Stimulated activated CD4-positive, alpha-beta T cell treated with anti-CD3 and anti-CD28 coated beads, Interleukin-15, amount 100 ng/mL, for 1 hour (primary cell): Measurements from ENCODE around the gene FBXL17.
"Not testable (repeated sequence)": the region's sequence is repeated elsewhere in the genome, so short reads cannot be mapped to it uniquely, and the experiment has no call there.

Experiments
- DNase-seq, 2 donors: peaks; one replicate each; pipeline ENCODE4 v3.0.0-alpha.2; 2020; ENCODE audit warnings: low read depth in 1 of 2, low spot score in 1 of 2

FBXL17 gene

DNA sequence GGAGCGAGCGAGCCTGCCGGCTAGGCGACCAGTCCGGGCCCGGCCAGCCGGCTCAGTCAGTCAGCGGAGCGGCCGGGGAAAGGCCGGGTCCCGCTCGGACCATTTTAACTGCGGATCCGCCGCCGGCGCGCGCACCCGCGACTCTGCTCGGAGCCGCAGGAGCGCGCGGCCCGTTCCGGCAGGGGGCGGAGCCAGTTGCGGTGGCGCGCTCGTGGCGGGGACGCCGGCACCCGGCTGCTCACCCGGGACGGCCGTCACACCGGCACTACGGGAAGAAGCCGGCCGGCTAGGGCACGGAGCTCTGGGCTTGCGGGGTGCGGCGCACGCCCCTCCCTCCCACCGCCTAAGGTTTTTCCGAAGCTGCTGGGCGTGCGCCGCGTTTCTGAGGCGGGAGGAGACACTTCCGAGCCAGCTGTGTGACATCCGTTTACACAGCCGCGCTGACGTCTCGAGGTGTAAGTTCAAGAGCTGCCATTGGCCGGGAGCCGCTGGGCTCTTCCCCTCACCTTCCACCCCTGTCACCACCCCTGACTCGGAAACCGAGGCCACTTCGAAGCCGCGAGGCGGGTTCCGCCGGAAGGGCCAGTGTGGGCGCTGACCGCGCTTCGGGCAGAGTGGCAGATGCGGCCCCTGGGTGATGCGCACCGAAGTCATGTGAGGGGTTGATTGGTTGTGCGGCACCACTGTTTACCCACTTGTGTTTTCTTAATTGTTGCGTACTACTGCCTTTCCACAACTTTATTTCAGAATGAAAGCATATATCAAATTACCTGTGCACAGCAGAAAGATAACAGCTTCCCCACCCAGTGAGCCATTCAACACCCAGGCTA is at the start of gene FBXL17:
TSS of gene FBXL17 (minus strand) at position 145 of the 830 bp plus-strand sequence.
- DNase-seq = peak; percentile 78 to 79

DNA sequence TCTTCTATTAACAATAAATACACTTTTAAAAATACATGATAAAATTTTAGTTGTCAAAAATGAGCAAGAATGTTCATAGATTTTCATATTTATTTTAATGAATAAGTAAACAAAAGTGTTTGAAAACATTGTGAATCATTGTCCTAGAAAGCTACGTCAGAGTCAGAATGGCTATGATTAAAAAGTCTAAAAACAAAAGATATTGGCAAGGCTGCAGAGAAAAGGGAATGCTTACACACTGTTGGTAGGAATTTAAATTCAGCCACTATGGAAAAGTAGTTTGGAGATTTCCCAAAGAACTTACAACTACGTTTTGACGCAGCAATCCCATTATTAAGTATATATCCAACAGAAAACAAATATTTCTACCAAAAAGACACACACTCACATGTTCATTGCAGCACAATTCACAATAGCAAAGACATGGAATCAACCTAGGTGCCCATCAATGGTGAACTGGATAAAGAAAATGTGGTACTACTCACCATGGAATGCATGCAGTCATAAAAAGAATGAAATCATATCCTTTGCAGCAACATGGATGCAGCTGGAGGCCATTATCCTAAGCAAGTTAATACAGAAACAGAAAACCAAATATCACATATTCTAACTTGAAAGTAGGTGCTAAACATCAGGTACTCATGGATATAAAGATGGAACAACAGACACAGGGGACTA is 49.2 kb upstream of the FBXL17 start:
- DNase-seq = no peak

DNA sequence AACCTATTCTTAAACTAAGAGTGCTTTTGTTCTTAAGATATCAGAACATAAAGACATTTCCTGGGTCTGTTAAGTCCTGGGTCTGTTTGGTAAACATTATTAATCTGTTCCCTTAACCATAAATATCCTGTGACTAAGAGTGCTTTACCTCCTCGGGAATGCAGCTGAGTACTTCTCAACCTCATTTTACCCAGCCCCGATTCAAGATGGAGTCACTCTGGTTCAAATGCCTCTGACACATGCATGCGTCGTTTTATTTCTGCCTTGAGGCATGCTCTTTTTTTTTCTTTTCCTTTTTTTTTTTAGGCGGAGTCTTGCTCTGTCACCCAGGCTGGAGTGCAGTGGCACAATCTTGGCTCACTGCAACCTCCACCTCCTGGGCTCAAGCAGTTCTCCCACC is 39.8 kb upstream of the FBXL17 start:
- DNase-seq = no peak

DNA sequence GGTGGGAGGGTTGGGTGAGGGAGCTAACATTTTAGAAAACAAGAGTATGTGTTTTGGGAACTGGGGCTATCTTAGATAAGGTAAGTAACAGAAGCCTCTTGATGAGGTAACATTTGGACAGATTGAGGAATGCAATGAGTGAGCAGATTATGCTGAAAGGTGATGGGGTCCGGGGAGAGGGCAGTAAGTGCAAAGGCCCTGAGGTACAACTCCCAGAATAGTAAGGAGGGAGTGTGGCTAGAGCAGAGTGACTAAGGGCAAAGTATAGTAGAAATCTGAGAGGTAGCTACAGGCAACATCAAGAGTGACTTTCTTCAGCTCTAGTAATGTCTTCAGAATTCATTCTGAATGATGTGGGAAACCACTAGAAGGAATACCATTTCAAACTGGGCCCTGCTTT is 38.9 kb upstream of the FBXL17 start:
- no peak for DNase-seq

DNA sequence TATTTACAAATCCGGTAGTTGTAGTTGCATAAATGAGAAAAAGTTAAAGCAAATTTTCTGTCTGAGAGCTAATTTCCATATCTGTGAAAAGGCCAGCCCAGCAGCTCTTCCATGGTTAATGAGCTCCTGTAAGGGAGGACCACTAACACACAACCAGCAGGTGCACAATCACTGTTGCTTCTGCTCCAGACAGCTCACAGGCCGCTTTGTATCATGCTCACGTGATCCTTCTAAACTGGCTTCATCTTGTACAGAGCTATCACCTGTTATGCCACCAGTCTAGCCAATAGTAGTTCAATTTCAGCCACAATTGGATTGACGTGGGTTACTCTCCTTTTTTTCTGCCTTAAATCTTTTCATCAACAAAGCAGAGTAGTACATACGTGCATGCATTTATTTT is 38.3 kb upstream of the FBXL17 start:
- no peak for DNase-seq

DNA sequence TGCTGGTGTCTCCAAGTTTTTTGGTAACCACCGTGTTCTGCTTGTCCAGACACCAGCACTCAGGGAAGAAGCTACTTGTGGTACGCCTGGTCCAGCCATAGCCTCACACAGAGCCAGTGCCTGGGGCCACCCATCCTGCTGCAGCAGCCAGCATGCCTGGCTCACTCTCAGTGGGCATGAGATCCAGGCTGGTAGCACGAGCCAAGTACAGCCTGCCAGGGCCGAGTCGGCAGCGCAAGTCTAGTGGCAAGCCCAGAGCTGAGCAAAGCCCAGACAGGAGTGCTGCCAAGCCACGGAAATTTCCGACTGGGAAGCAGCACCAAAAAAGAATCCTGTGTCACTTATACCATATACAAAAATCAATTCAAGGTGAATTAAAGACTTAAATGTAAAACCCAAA is 36.3 kb upstream of the FBXL17 start:
- no peak for DNase-seq

DNA sequence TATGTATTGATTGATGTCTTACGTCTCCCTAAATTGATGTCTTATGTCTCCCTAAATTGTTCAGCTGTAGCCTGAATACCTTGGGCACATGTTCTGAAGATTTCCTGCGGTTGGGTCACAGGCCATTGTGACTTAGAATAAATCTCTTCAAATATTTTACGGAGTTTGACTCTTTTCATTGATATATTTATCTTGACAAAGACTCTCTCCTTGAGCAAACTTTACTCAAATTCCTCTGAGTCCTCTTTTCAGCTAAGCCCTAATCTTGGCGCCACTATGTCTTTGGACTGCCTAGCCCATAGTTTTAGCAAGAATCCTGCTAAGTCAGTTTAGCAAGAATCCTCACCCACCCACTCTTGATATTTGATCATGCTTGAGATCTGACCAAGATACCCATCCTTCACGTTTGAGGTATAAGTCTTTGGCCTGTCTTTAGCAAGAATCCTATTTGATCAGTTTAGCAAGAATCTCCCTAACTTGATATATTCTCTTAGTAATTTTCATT is 35.3 kb upstream of the FBXL17 start:
- DNase-seq = no peak

DNA sequence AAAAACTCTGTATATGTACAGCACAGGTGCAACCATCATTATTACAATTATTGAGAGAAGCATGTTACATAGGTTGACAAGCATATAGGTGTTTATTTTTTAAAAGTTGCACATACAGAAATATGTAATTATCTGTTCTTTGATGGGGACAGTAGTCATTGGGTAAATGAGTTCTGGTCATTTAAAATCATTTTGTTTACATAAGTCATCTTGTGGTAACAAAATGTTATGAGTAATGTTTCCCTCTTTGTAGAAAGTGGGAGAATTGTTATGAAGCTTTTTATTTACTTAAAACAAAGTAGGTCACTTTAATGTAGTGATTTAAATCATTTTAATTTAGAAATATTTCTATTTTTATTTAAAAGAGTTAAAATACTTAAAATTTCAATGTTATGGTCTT is 33.8 kb upstream of the FBXL17 start:
- DNase-seq = no peak

DNA sequence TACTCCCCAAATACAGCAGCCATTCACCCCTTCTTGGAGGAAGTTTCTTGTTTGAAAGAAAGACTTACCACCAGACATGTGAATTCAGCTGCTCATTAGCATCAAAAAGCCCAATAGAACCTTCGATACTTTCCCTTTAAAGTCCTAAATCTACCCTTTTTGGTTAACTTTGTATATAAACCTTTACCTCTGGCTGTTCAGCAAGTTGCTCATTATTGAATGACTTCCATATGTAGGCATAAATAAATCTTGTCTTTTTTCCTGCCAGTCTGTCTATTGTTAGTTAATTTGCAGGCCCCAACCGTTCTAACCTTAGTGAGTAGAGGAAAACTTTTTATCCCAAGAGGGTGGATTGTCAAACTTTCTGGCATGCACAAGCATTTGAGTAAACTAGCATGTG is 27.9 kb upstream of the FBXL17 start:
- no peak for DNase-seq

DNA sequence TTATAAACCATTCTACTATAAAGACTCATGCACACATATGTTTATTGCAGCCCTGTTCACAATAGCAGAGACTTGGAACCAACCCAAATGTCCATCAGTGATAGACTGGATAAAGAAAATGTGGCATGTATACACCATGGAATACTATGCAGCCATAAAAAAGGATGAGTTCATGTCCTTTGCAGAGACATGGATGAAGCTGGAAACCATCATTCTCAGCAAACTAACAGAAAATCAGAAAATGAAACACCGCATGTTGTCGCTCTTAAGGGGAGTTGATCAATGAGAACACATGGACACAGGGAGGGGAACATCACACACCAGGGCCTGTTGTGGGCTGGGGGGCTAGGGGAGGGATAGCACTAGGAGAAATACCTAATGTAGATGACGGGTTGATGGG is 23.3 kb upstream of the FBXL17 start:
- DNase-seq = not testable (repeated sequence)

DNA sequence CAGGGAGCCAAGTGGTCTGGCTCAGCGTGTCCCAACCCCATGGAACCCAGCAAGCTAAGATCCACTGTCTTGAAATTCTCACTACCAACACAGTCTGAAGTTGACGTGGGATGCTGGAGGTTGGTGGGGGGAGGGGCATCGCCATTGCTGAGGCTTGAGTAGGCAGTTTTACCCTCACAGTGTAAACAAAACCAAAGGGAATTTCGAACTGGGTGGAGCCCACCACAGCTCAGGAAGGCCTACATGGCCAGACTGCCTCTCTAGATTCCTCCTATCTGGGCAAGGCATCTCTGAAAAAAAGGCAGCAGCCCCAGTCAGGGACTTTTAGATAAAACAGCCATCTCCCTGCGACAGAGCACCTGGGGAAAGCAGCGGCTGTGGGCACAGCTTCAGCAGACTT is 17.1 kb upstream of the FBXL17 start:
- DNase-seq = no peak

DNA sequence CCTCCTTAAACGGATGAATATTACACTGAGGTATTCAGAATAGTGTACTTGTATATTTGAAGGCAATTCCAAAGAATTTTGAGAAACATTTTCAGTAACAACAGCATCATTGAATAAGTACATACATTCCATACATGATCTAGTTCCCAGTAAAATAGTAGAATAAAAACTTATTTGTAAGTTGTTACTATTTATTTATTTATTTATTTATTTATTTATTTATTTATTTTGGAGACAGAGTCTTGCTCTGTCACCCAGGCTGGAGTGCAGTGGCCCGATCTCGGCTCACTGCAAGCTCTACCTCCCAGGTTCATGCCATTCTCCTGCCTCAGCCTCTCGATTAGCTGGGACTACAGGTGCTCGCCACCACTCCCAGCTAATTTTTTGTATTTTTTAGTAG is 14.9 kb upstream of the FBXL17 start:
- not testable (repeated sequence) for DNase-seq

DNA sequence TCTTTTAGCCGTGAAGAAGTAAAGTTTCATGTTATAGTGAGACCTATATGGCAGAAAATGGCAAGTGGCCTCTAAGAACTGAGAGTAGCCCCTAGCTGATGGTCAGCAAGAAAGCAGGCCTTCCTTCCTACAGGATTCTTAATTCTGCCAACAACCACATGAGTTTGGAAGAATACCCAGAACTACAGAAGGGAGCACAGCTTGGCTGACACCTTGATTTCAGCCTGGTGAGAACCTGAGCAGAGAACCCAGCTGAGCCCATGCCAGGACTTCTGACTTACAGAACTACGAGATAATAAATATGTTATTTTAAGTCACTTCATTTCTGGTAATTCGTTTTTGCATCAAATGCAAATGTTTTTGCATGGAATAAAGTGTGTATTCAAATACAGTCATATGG is 5.9 kb upstream of the FBXL17 start:
- no peak for DNase-seq

DNA sequence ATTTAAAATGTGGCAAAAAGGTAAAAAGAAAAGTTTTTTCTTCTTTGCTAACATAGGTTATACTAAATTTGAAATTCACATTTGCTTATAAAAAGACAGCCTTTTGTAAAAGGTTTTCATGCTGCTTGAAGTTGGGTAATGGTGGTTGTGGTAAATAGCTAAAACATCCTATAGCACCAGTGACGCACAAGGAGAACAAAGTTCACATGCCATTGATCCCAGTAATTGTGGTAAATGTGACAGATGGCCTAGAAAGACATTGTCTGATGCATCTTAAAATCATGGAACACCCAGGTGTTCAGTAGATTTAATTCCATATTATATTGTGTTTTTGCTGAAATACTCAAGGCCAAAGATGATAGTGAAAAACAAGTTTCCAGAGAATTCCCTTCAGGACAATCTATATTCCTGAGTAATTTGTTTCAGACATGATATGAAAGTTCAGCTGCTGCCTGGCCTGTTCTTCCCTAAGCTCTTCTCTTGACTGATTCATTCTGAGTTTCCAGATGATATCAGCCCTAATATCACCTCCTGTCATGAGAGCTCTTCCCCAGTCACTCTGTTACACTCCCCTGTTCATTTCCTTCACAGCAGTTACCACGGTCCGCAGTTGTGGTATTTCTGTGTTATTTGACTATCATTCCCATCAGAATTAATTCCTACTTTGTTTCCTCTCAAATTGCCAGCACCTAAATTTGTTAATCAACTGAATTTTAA is 4.6 kb upstream of the FBXL17 start:
- no peak for DNase-seq

DNA sequence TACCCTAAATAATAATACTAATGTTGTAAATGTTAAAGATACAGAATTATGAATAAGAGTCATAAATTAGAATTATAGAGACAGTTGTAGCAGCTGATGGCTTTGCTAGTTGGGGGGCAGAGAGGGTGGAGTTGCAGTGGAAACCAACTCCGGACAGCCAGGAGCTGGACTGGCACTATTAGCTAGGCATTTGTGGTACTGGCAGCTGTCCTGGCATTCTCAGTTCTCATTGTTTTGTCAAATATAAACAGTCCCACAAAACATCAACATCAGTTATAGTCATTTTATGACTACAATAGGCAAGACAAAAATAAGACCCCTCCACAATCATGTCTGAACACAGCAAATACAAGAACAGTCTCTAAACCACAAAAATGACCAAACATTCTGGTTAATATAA is 2.8 kb upstream of the FBXL17 start:
- no peak for DNase-seq

DNA sequence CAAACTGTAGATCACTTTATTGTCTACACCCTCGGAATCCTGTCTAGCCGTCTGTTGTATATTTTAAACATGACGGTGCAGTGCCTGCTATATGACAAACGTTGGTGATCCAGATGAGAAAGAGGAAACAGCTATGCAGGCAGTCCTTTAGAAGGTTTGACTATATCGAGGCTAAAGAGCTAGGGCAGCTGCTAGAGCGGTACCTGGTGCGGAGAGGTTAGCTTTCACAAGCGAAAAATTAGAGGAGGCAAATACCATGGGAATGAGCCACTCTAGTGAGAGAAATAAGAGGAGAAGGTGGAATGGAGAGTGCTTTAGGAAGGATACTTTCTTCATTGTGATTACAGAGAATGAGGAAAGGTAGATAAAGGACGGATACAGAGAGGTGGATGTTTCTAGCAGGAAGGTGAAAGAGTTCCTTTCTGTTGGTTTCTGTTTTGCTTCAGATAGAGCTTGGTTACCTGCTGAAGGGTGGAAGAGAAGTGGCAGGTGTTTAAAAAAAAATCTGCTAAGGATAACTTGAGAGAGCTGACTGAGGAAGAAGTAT is 959 bp upstream of the FBXL17 start:
- no peak for DNase-seq

DNA sequence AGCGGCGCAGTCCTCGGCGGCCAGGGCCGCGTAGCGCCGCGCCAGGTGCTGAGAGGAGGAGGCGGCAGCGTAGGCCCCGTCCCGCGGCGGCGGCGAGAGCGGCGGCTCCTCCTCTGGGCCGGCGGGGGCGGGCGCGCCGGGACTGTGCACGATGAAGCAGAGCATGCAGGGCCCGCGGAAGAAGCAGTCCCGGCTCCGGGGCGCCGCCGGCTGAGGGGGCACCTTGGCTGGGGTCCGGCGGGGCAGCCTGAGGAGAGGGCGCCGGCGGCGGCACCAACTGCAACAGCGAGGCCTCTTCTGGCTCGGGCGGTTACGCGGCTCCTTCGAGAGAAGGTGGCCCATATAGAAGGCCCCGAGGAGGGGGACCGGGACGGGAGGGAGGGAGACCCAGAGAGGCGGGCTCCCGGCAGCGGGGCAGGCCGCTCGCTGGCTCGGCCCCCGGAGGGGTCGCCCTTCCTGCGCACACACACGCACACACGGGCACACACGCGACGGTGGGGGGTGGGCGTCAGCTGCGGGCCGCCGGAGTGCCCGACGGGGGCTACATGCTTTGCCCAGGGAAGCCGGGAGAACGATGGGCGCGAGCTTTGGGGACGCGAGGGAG is 446 bp downstream of the FBXL17 start:
- DNase-seq = peak; percentile 64 to 72

DNA sequence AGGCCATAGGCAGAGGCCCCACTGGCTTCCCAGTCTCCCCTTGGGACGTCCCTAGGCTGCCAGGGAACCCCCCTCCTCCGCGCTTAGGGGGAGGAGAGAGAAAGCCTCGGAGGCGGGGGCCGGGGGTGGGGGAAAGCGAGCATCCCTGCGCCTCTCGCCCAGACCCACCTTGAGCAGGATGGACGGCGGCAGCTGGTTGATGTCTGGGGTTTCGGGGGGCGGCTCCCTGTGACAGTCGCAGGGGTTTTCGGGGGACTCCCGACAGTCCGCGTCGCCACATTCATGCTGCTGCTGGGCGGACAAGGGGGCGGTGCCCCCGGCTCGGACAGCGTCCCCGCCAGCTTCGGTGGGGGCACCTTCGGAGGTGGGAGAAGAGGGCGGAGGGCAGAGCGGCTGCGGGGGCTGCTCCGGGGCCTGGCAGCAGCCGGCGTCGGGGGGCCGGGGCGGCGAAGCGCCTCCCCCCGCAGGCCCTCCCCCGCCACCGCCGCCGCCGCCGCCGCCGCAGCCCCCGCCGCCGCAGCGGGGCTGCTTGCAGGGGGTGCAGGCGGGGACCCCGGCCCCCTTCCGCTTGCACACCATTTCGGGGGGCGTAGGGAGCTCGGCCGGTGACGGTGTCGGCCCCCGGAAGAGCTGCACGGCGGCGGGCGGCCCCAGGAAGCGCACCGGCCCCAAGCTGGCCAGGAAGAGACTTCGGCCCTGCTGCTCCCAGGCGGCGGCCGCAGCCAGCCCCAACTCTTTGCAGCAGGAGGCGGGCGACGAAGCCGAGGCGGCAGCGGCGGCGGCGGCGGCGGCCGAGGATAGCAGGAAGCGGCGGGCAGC is 1.2 kb downstream of the FBXL17 start:
- peak; percentile 5 to 42 for DNase-seq

DNA sequence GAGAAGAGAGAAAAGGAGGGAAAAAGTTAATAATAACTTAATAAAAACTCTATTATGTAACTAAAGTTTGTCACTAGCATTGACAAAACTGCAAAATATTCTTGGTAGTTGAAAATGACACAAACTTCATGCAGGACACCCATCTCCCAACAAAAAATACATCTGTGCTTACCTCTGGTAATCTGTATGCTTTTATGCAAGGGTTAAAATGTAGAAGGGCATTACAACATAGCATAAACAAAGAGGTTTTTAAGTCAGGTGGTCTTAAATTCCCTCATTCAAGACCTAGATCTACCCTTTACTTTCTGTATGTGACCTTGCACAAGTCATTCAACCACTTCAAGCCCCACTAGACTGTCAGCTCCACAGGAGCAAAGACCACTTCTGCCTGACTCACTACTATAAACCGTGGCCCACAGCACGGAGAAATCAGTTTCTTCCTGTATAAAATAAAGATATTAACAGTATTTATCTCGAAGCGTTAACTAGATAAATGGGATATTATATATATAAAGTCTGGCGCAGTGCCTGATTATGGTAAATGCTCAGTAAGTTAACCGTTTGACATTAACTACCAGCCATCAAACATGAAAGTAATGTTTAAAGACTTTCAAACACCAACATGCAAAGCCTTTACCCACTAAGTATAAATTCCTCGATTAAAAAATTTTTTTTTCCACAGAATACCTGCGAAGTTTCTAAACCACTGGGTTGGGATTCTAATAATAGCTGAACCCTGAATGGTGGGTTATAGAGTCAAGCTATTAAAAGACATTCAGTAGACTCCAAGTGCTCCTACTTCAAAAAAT is 2.0 kb downstream of the FBXL17 start:
- DNase-seq = no peak
